H1 (cell line): ENCODE measurements around the gene AMH. TPM values are rescaled to one million over a fixed set of nuclear protein-coding genes. Genes with fewer than 3 reads are reported as not detected.

Experiments
- EZH2 ChIP-seq: fragments of 200-600 bp; sonication (generic); IDR thresholded peaks from 2 replicates; pipeline ENCODE4 v1.7.1; 2012; ENCODE audit warnings: low read depth, mild to moderate bottlenecking, moderate library complexity, low read length, inconsistent platforms; ENCODE audit not compliant: severe bottlenecking
- GABPA ChIP-seq: IDR thresholded peaks from 2 replicates; pipeline ENCODE4 v1.6.1; 2011; ENCODE audit warnings: mild to moderate bottlenecking, low read length, moderate library complexity, borderline replicate concordance; ENCODE audit not compliant: insufficient read depth
- NRF1 ChIP-seq: IDR thresholded peaks from 2 replicates; pipeline ENCODE4 v1.6.1; 2011; ENCODE audit warnings: mild to moderate bottlenecking, low read depth, low read length, improper control_type of control experiment
- PHF8 ChIP-seq: fragments of 200-600 bp; sonication (generic); conservative IDR thresholded peaks from 2 replicates; pipeline ENCODE4 v1.7.1; 2012; ENCODE audit warnings: low read depth, mild to moderate bottlenecking, inconsistent platforms, low read length, moderate library complexity
- SIX5 ChIP-seq: IDR thresholded peaks from 2 replicates; pipeline ENCODE4 v1.6.1; 2011; ENCODE audit warnings: mild to moderate bottlenecking, low read depth, low read length
- SP1 ChIP-seq: IDR thresholded peaks from 2 replicates; pipeline ENCODE4 v1.6.1; 2011; ENCODE audit warnings: low read depth, low read length
- SRF ChIP-seq: IDR thresholded peaks from 2 replicates; pipeline ENCODE4 v1.6.1; 2011; ENCODE audit warnings: mild to moderate bottlenecking, low read depth, low read length, moderate library complexity
- polyA plus RNA-seq, 7 experiments: library from polyadenylated mRNA; depleted of rRNA in 3 of 7; stranded (reverse) in 5 of 7; unstranded in 2 of 7; fragments of >200 nt in 5 of 7; fragments of 200-250 nt in 2 of 7; gene quantifications; 1 replicate in 5 of 7; 2 replicates in 1 of 7; 4 replicates in 1 of 7; pipeline versions ENCODE4 v1.2.1 to v1.2.3, GENCODE V29; 2011 to 2013; ENCODE audit warnings: missing spikeins in 2 of 7, mixed read lengths in 2 of 7
- total RNA-seq: library from RNA; stranded (reverse); fragmentation: NEBNext Ultra II Directional; extraction: Animal tissue kit (Norgen Biotek cat#: 25700); gene quantifications from 2 replicates; pipeline ENCODE4 v1.2.1, GENCODE V29; 2021
- TF ChIP-seq, protein P1 (sequence below), 3 experiments: IDR thresholded peaks; 1 replicate in 2 of 3; 2 replicates in 1 of 3; pipeline versions ENCODE4 v1.5.1 to v1.6.1; 2011; ENCODE audit warnings: low read length in 3 of 3, mild to moderate bottlenecking in 3 of 3, inconsistent platforms in 2 of 3, low read depth in 1 of 3, moderate library complexity in 1 of 3; ENCODE audit not compliant: insufficient read depth in 1 of 3; ENCODE audit errors: control extremely low read depth in 1 of 3

Gene AMH
- total and polyA plus RNA-seq, 2 of the 8 experiments (the other 6 are each of a cell fraction or from before 2014, with no cell fraction given), result 10.5 to 15.4 TPM

DNA sequence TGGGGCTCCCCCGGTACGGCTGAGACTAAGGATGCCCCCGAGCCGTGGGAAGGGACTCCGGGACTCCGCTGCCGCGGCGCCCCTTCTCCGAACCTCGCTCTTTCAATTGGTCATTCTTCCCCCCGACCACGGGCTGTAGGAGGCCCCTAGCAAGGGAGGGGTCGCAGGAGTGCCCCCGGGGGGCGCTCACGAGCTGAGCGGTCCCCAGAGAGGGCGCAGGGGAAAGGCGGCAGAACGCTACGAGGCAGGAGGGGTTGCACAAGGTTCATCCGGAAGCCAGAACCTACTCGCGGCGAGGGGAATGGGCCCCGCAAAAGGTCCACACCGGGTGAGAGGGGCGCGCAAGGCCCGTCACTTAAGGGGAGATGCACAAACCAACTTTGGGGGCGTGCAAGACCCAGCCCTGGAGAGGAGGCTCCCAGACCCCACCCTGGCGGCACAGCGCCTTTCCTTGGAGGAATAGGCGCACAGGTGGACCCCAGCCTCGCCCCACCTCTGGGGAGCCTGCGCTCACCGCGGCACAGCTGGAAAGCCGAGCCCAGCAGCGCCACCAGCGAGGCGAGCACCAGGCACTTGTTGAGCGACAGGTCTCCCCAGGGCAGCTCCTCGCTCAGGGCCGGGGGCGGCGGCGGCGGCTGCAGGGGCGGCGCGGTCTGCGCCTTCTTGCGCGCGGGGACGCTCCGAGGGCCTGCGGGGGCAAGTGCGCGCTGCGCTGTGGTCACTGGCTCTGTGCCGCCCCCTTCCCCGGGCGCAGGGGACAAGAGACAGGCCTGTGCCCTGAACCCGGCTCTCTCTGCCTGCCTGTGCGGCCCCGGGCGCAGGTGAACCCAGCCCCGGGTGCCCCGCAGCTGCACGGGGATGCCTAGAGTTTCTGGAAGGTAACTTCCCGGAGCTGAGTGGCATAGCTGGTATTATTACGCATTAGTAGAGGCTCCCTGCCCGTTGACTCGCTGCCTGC lies 4.3 kb downstream of the AMH start (continued):
- TF ChIP-seq SIX5, result no peak
- TF ChIP-seq SRF, result no peak
- no peak for TF ChIP-seq PHF8
- TF ChIP-seq GABPA, result peak; percentile 10; the same call in 1 of the 2 replicates
- no peak for TF ChIP-seq SP1
- no peak for TF ChIP-seq EZH2
- no peak for TF ChIP-seq NRF1
- TF ChIP-seq, protein P1, sequence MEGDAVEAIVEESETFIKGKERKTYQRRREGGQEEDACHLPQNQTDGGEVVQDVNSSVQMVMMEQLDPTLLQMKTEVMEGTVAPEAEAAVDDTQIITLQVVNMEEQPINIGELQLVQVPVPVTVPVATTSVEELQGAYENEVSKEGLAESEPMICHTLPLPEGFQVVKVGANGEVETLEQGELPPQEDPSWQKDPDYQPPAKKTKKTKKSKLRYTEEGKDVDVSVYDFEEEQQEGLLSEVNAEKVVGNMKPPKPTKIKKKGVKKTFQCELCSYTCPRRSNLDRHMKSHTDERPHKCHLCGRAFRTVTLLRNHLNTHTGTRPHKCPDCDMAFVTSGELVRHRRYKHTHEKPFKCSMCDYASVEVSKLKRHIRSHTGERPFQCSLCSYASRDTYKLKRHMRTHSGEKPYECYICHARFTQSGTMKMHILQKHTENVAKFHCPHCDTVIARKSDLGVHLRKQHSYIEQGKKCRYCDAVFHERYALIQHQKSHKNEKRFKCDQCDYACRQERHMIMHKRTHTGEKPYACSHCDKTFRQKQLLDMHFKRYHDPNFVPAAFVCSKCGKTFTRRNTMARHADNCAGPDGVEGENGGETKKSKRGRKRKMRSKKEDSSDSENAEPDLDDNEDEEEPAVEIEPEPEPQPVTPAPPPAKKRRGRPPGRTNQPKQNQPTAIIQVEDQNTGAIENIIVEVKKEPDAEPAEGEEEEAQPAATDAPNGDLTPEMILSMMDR (IDR thresholded peaks at IDR 0.05; ENCODE audit: control extremely low read depth in 1 of 3, insufficient read depth in 1 of 3, low read depth in 1 of 3, low read length in 3 of 3), result peak; percentile 50 to 59 (median 54)
